Type B pancreatic cell (in vitro differentiated cells): ENCODE results near the gene ACKR2. TPM values are rescaled to one million over a fixed set of nuclear protein-coding genes. Genes with fewer than 3 reads are reported as not detected.

Source experiments
- DNase-seq: peaks from one replicate; pipeline ENCODE4 v3.0.0; 2021; ENCODE audit warnings: mixed read lengths; ENCODE audit not compliant: unreplicated experiment; ENCODE audit errors: extremely low spot score
- H3K27ac Mint-ChIP-seq: 2 replicates; pipeline ENCODE4 v1.8.0; 2021; ENCODE audit warnings: mild to moderate bottlenecking, mixed read lengths
- H3K27me3 Mint-ChIP-seq: 2 replicates; pipeline ENCODE4 v1.8.0; 2021; ENCODE audit warnings: mixed read lengths
- H3K36me3 Mint-ChIP-seq: 2 replicates; pipeline ENCODE4 v1.8.0; 2021; ENCODE audit warnings: mixed read lengths
- H3K4me1 Mint-ChIP-seq: one replicate; pipeline ENCODE4 v1.8.0; 2021; ENCODE audit warnings: mixed read lengths; ENCODE audit not compliant: unreplicated experiment
- H3K4me3 Mint-ChIP-seq: 2 replicates; pipeline ENCODE4 v1.8.0; 2021; ENCODE audit warnings: mild to moderate bottlenecking, mixed read lengths
- H3K9me3 Mint-ChIP-seq: 2 replicates; pipeline ENCODE4 v1.8.0; 2021; ENCODE audit warnings: mixed read lengths
- total RNA-seq: library from RNA; stranded (reverse); gene quantifications from 2 replicates; pipeline ENCODE4 v1.2.1, GENCODE V29; 2021; ENCODE audit warnings: low replicate concordance
- TF ChIP-seq, protein P1 (sequence below): fragments of 200-600 bp; sonication (generic); conservative IDR thresholded peaks from 2 replicates; pipeline ENCODE4 v1.5.0; 2021; ENCODE audit warnings: antibody characterized with exemption, mild to moderate bottlenecking

Gene ACKR2
- total RNA-seq, 1 donor from 2014 or later: 3.5 TPM

DNA sequence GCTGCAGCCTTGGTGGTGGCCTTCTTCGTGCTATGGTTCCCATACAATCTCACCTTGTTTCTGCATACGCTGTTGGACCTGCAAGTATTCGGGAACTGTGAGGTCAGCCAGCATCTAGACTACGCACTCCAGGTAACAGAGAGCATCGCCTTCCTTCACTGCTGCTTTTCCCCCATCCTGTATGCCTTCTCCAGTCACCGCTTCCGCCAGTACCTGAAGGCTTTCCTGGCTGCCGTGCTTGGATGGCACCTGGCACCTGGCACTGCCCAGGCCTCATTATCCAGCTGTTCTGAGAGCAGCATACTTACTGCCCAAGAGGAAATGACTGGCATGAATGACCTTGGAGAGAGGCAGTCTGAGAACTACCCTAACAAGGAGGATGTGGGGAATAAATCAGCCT lies 56.0 kb downstream of the ACKR2 start:
- TF ChIP-seq, protein P1, sequence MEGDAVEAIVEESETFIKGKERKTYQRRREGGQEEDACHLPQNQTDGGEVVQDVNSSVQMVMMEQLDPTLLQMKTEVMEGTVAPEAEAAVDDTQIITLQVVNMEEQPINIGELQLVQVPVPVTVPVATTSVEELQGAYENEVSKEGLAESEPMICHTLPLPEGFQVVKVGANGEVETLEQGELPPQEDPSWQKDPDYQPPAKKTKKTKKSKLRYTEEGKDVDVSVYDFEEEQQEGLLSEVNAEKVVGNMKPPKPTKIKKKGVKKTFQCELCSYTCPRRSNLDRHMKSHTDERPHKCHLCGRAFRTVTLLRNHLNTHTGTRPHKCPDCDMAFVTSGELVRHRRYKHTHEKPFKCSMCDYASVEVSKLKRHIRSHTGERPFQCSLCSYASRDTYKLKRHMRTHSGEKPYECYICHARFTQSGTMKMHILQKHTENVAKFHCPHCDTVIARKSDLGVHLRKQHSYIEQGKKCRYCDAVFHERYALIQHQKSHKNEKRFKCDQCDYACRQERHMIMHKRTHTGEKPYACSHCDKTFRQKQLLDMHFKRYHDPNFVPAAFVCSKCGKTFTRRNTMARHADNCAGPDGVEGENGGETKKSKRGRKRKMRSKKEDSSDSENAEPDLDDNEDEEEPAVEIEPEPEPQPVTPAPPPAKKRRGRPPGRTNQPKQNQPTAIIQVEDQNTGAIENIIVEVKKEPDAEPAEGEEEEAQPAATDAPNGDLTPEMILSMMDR: no peak
- H3K27ac Mint-ChIP-seq: no peak overlapping the region
- no peaks in the 10 kb centered on the region for H3K9me3 Mint-ChIP-seq
- DNase-seq: no peak
- H3K4me1 Mint-ChIP-seq: no peaks in the 10 kb centered on the region
- no peak overlapping the region for H3K4me3 Mint-ChIP-seq
- H3K27me3 Mint-ChIP-seq: peaks cover 16% of the 10 kb centered on the region
- no peaks in the 10 kb centered on the region for H3K36me3 Mint-ChIP-seq

DNA sequence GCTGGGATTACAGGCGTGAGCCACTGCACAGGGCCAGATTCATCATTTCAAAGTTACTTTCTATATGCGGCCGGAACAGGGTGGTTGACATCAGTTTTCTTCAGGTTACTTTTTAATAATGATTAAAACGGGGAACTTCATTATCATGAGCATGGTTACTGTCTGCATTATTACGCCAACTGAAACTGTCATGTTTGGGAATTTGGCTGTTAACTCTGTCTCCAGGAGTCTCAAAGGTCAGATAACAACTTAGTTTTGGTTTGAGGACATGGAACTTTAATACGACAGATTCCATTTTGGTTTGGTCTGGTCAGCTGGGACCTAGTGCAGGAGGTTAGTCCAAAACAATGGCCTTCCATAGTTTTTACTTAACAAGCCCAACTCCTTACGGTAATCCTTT lies 57.9 kb downstream of the ACKR2 start:
- Mint-ChIP-seq H3K27me3 (peaks cover 8% of the 10 kb centered on the region), H3K9me3 (no peaks in the 10 kb centered on the region), H3K4me1 (no peaks in the 10 kb centered on the region), H3K4me3 (no peak overlapping the region), H3K27ac (no peak overlapping the region), H3K36me3 (no peaks in the 10 kb centered on the region)
- no peak for DNase-seq
- TF ChIP-seq, protein P1: no peak

GRCh38 chr3:42868841-42869240 lies 59.6 kb downstream of the ACKR2 start:
- TF ChIP-seq, protein P1: no peak
- Mint-ChIP-seq H3K4me3 (no peak overlapping the region), H3K36me3 (no peaks in the 10 kb centered on the region), H3K9me3 (no peaks in the 10 kb centered on the region), H3K27me3 (peaks cover 10% of the 10 kb centered on the region), H3K4me1 (no peaks in the 10 kb centered on the region), H3K27ac (no peak overlapping the region)
- no peak for DNase-seq

GRCh38 chr3:42871592-42872196 lies 62.4 kb downstream of the ACKR2 start:
- TF ChIP-seq, protein P1: no peak
- Mint-ChIP-seq H3K4me1 (no peaks in the 10 kb centered on the region), H3K27me3 (peaks cover 17% of the 10 kb centered on the region), H3K36me3 (no peaks in the 10 kb centered on the region), H3K9me3 (no peaks in the 10 kb centered on the region), H3K4me3 (no peak overlapping the region), H3K27ac (no peak overlapping the region)
- no peak for DNase-seq

DNA sequence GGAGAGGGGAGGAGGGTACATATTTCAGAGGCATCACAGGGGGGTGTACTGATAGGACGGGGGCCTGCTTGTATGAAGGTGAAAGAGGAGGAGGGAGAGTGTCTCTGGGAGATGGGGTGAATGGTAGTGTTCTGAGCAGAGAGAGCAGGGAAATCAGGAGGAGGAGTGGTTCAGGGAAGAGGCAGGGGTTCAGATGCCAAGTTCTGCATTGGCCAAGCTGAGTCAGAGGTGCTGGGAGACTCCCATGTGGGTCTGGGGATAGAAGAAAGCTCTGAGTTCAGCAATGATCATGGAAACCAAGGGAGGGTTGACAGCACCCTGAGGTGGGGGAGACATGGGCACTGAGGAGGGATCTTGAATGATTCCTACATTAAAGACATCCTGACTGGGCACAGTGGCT lies 63.5 kb downstream of the ACKR2 start:
- no peak for DNase-seq
- peaks cover 17% of the 10 kb centered on the region for H3K27me3 Mint-ChIP-seq
- H3K4me1 Mint-ChIP-seq: no peaks in the 10 kb centered on the region
- no peak overlapping the region for H3K4me3 Mint-ChIP-seq
- H3K27ac Mint-ChIP-seq: no peak overlapping the region
- H3K9me3 Mint-ChIP-seq: no peaks in the 10 kb centered on the region
- H3K36me3 Mint-ChIP-seq: no peaks in the 10 kb centered on the region
- TF ChIP-seq, protein P1: no peak
